GM21786 (cell line): ENCODE data around the gene NALCN.
A peak's percentile ranks its signal among the peaks of the same experiment; 100 is the strongest.

Experiments
- ATAC-seq: cut with Tn5 transposase; IDR thresholded peaks from one replicate; pipeline ENCODE4 v1.9.1; 2021; ENCODE audit not compliant: unreplicated experiment

The NALCN gene

DNA sequence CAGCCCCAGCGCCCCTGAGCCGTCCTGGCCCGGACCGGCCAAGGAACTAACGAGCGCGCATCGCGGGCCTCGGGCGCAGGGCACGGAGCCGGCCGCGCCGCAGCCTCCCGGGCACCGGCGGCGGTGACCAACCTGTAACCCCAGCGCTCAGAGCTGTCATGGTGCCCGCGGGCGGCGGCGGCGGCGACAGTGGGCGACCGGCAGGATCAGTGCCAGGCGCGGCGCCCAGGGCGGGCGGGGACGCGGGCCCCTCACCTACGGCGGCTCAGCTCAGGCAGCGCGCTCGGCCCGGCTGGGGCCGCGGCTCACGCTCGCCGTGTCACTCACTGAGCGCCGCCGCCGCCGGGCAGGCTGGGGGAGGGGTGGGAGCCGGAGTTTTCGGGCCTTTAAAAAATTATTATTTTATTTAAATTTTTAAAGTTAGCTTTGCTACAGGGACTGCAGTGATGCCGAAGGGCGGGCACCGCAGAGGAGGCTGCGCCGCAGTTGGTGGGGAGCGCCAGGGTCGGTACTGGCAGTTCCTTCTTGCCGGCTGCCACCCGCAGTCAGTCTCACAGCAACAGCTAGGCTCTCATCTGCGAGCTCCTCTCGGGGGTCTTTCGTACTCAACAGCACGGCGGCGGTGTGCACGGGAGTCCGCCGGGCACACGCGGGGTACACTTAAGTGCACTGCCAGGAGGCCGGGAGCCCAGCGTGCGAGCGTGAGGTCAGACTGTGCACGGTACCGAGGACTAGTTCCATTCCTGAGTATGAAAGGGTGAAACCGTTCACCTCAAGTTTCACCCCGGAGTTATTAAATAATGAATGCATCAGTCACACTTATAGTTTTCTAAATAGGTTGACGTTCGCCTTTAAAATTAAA, at the start of gene NALCN:
TSS of gene NALCN (minus strand) at position 328 of the 862 bp plus-strand sequence. CDS start 17,382 bp downstream, outside the sequence.
- no peak for ATAC-seq

DNA sequence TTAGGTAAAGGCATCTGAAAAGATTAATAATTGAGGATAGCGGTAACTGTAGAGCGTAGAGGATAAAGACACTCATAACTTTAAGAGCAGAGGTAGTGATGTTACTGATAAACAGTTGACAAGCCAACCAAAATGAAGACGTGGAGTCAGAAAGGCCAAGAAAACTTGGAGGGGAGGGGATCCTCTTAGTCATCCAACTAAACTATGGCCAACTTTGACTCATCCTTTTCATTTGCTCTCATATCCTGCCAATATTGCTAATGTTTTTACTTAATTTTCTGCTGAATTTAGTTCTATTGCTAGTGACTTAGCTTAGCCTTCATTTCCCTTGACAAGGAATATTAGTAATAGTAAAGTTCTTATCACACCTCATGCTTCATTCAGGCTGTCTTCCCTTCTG, 49.6 kb upstream of the NALCN start:
- no peak for ATAC-seq

DNA sequence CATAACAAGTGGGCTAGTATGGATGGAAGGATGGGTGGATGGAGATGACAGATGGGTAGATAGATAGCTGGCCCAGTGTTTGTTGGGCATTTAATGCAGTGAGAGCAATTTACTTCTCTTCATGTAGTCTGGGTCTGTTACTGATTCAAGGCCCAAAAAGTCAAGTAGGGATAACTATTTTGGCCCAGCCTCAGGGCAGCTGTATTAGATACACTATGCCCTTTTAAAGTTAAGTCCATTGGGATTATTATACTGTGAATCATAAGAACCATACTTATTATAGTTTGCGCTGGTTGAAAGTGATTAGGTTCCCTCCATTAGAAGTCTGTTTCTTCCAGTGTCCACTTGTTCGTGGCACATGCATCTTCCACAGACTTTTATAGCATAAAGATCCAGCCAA, 40.9 kb upstream of the NALCN start:
- no peak for ATAC-seq

DNA sequence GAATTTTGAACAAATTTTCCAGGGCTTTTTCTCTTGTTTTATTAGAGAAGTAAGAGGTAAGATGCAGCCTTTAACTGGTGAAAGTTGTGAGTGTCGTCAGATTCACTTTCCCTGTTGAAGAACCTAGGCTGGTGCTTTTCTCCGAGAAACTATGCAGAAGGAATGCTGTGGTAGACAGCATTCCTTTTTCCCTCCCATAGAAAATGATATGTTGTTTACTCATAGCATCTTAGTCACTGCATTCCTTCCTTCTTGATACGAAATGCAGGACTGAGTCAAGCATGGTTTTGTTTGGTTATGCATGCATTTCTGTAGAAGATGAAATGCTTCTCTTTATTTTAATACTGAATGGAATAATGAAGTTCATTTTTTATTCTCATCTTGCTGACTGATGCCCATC, 39.6 kb upstream of the NALCN start:
- no peak for ATAC-seq

DNA sequence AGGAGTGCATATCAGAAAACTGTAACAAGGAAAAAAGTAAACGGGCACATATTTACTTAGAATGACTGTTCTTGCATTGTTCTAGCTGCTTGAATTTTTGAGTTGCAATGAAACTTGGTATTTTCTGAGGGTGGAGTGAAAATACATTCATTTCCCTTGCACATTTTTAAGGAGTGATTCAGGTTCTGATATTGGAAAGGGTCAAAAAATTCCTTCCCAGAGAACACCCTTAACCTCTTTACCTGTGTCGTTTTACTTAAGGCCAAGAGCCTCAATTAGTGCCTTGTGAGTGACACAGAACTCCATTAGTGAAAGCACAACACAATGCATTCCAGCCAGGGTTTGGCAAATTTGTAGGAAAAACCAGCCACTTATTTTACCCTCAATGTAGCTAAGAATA, 38.5 kb upstream of the NALCN start:
- ATAC-seq: no peak

DNA sequence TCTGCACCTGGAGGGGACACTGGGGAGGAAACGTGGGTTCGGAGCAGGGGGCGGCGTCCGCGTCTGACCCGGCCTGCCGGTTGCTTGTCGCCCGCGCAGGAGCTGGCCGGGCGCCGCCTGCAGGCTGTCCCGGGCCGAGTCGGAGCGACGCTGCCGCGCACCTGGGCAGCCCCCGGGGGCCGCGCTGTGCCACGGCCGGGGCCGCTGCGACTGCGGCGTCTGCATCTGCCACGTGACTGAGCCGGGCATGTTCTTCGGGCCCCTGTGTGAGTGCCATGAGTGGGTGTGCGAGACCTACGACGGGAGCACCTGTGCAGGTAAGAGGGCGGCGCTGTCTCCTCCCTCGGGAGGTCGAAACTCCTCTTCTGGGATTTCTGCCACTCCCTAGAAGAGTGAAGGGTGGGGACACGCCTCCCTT, 37.5 kb upstream of the NALCN start:
- peak; percentile 8 for ATAC-seq

DNA sequence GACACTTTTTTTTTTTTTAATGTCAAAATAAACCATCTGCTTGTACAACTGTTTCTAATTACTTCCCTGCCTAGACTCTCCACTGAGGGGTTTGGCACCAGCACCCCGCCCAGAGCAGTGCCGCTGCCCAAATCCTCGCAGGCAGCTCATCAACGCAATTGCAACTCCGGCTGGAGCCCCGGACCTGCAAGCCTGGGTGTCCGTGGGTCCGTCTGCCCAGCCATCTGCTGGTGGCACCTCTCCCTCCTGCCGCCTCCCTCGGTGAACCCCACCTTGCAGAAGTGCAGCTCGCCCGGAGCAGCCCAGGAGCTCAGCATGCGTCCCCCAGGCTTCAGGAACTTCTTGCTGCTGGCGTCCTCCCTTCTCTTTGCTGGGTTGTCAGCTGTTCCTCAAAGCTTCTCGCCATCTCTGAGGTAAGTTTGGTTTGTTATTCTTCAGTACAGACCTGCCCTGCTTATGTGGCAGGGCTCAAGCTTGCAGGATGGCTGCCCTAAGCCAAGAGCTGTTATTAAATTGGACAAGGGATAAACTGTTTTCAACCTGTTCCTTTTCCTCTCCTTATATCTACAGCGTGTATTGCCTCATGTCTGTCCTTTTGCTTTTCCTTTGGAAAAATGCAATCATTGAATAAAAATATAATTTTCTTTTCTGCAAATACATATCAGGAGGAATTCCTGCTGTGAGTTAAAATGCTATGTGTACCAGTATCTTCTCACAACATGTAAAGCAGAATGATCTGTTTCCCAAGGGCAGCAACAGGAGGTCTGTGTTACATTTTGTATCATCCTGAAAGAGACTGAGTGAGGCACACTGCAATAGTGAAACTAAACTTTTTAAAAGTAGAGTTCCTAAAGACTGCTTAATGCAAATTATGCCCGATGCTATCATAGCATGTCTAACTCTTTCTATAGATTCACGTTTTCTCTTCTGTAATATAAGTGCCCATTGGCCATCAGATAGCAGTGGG, 36.5 kb upstream of the NALCN start, which contains the start of gene ITGBL1:
TSS of gene ITGBL1 (plus strand) at position 157 of the 967 bp plus-strand sequence. CDS start at position 316, 159 bp downstream.
- ATAC-seq: peak; percentile 75

DNA sequence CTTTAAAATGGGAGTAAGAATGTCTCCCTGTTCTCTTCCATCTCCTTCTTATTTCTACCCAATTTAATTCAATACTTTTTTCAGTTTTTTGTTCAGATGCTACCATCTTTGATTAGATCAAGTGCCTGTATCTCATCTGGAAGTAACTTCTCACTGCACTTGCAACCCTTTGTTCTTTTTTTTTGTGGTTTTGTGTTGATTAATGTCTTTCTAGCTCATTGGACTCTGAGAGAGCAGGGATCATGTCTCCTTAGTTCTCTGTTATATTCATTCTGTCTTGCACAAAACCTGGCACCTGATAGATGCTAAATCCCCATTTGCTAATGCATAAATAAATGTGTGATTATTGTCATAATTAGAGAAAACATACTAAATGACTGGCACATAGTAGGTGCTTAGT, 35.3 kb upstream of the NALCN start:
- ATAC-seq: no peak

DNA sequence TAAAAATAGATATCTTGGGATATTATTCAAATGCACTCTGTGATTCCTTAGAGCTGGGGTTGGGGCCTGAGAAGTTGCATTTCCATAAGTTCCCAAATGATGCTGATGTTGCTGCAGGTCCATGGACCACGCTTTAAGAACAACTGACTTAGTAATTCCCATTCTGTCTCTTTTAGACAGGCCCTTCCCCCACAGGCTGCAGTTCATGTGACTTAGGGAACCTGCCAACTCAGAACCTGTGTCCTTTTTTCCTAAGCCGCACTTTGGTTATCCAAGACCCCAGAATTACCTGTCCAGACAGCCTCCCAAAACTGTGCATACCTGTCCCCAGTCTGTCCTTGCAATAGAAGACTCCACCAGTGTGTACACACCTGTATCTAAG, 34.4 kb upstream of the NALCN start:
- no peak for ATAC-seq

DNA sequence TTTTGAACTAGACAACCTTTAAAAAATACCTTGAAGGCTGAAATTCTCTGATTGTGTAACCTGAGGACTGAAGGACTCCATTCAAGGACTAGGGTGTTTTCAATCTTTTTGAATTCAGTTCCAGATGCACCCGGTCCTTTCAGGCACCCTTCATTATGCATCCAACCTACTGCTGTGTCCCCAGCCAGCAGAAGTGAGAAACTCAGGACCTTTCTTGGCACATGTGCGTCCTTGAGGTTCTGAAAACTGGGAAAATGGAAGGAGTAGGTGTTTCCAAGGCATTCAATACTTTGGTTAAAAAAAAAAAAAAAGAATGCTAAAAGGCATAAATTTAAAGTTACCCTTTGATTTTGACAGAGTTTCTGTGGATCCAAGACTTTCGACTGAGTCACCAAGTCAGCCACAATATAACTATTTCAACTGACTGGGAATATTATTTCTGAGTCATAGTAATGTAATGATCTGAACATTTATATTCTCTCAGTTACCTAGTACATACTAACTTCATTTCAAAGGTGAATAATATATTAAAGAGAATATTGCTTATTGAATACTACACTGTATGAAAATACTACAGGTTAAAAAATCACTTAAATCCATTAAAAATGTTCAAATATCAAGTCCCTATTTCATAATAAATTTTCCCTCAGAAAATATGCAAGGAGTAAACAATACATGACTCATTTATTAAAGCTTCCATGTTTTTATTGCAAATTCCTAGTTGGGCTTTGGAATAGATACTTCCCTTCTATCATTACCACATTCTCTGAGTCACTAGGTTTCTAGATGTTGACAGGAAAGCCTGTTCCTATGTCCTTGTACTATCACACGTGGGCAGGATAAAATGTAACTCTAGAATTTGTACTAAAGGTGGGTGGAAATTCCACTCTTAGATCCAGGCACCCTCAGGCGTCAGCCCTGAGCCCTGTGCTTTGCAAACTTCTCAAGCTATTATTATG, 33.8 kb upstream of the NALCN start:
- no peak for ATAC-seq

DNA sequence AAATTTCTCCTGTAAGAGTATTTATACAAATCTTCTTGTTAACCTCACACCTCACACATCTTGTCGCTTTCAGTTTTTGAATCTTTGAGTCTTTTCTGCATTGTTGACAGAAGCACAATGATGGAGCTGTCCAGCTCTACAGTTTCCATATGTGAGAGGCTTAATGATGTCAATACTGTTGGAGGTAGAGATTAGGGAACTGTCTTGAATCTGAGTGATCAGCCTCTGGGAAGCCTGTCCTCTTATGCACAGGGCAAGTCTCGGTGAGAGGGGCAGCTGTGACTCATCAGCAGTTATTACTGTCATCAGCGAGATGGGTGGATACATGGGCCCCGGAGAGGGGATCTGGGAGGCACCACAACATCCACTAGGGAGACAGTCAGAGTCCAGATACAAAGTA, 31.5 kb upstream of the NALCN start:
- no peak for ATAC-seq

DNA sequence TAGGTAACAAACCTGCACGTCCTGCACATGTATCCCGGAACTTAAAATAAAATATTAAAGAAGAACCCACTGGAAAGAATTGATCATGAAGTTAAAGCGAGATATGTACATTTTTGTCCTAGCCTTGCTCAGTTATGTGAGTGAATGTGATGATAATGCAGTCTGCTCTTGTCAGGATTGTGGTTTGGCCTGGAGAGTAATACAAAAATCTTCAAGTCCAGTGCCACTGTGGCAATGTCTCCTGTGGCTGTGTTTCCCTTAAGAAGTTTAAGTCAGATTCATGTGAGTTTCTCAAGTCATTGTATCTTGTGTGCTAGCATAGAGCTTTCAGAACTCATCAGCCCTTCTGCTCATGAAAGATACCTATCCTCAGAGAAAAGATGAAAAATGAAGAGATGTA, 18.2 kb upstream of the NALCN start:
- no peak for ATAC-seq

DNA sequence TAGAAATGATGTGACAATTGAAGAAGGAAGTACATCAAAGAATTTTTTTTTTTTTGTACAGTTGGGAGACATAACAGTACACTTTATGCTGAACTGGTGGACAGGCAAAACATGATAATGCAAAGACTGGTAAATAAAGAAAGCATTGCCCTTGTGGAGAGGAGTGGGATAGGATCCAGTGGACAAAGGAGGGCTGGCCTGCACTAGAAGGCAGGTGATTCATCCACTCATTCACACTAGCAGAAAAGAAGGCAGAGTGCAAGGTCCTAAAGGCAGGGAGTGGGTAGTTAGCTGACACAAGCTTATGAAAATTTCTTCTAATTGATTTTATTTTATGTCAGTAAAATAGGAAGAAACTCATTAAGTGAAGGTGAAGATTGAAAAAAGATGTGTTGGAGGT, 17.6 kb upstream of the NALCN start:
- ATAC-seq: no peak

DNA sequence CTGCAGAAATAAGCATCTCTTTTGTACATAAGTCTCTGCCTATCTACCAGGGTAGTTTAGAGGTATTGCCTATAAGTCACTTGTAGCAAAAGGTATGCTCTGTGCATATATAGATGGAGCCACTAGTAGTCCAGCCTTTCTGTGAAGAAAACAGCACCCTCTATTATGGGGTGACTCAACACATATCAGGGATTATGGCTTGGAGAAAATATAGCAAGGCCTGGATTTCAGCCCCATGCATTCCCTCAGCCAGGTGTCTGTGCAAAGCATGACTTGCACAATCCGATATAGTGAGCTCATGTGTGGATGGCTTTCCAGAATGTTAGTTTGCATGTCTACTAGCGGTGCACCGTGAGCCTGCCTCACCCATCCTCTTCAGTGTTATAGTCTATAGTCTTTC, 13.4 kb upstream of the NALCN start:
- ATAC-seq: no peak

DNA sequence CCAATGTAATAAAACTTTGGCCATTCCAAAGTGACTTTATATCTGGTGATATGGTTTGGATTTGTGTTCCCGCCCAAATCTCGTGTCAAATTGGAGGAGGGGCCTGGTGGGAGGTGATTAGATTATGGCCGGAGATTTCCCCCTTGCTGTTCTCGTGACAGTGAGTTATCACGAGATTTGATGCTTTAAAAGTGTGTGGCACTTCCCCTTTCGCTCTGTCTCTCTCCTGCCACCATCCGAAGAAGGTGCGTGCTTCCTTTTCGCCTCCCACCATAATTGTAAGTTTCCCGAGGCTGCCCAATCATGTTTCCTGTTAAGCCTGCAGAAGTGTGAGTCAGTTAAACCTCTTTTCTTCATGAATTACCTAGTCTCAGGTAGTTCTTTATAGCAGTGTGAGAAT, 9.3 kb upstream of the NALCN start:
- no peak for ATAC-seq

DNA sequence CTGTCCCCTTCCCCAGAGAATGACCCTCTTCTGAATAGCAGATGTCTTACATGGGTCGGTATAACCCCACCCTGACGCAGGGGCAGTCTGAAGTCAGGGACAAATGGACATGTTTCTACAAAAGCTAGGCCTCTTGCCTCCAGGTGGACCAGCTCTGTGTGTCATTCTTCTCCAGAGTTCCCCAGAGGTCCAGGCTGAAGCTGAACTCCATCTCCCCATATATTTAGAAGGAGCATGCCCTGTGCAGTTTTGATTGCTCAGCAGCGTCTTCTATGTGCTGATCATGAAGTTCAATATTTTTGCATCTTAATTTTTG, 8.8 kb upstream of the NALCN start:
- ATAC-seq: no peak

DNA sequence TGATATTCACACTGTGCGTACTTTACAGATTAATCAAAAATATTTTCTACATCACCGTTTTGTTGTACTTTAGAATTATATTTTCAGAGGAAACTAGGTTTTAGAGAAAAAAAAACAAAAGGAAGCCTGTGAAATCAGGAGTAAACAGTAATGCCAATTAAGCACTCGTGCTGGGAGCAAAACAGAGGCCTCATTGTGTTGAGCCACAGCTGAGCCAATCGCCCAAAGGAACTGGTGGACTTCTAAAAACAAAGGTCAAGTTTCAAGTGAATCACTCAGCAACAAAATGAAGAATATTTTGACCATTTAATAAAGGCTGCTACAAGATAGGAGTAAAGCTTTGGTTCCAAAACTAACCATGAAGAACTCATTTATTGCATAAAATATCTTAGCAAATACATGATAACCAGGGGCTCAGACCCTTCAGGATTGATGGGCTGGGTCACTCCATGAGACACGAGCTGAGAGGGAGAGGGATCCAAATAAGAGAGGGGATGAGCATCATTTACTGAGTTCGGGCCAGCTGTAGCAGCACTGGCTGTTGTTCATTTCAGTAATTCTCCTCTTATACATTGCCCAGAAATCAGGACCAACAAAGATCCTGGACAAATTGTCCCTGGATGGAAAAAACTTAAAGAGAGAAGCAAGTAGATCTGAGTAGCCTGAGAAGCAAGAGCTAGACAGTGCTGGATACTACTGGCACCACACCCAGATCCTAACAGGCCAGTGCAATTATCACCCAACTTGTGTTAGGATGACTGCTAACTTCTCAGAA, 8.3 kb upstream of the NALCN start:
- ATAC-seq: no peak

DNA sequence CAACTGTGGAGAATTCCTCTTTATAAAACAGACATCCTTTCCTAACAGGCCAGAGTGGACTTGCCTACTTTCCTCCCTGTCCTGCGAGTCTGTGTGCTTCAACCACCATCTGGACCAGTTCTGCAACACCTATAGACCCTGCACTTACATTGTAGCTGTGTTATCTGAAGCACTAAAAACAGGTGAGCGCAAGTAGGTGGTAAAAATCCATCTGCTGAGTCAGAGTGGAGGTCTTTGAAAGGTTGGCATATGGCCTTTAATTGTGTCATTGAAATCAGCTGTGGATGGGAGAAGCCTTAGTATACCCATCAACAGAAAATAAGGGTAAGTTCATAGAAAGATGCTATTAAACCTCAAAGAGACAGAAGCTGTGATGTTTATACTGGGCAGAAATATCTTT, 7.6 kb upstream of the NALCN start:
- ATAC-seq: no peak

DNA sequence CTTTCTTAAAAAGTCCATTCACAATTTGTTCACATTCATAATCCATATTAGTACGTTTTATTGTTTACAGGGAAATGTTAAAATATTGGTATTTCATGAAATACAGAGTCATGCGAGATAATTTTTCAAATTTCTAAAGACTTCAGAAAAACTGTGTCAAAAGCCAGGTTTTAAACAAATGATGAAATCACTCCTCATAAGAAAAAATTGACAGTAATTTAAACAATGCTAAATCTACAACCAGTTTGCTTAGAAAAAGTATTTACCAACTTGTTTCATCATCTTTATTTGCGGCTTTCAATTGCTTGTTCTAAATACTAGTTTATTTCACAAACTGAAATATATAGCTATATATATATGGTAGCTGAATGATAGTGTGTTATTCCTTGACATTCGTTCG, 1.2 kb upstream of the NALCN start:
- no peak for ATAC-seq

DNA sequence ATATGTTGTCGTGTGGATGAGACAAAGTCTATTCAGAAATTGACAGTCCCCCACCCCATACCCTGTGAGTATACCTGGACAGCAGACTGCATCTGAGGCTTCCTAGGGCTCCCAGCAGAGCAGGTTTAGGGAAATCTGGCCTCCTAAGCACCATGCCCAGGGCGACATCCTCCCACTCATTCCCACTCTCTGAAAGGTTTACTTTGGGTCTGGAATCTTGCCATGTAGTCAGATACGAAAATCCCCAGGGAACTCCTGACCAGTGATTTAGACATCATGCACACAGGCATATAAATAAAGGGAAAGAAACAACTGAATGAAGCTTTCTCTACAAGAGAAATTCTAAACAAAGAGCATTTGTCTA, 717 bp upstream of the NALCN start:
- no peak for ATAC-seq
